T47D (cell line): ENCODE results near the gene TTC34.
"Not testable (repeated sequence)": the region's sequence is repeated elsewhere in the genome, so short reads cannot be mapped to it uniquely, and the experiment has no call there.

ENCODE experiments used
- DNase-seq, 2 experiments: peaks; one replicate each; pipeline versions ENCODE4 v3.0.0 to v3.0.0-alpha.2; 2011 to 2012; ENCODE audit warnings: low read depth in 1 of 2, low spot score in 1 of 2
- JUND ChIP-seq: IDR thresholded peaks from 2 replicates; pipeline ENCODE4 v1.6.1; 2012; ENCODE audit warnings: low read depth
- in situ Hi-C: cut with HindIII; loops from 2 replicates; pipeline ENCODE4 v1.10.0; 2016; ENCODE audit warnings: low sequenced_read_pairs, low pct_unique_long_range_greater_than_20kb

Gene TTC34

DNA sequence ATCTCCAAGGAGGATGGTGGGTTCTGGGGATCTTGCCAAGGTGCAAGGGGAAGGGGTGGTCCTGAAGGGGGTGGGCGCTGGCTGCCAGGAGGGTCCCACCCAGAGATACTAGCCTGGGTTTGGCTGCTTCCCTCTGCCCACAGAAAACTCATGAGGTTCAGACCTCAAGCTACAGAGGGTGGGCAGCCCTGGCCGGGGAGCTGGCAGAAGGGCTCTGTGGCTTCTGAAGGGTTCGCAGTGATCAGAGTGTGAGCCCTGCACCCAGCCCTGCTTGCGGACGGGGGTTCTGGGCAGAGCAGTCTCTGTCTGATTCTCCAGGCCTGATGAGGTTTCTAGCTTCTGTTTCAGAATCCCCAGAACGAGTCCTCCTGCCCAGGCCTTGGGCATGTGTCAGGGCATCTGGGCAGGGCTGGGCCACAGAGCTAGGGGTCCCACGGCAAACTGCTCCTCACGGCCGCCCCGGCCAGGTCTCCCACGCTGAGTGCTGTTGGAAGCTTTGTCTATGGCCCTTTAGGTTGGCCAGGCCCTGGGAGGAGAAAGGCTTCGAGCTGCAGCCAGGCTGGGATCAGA, 168.0 kb downstream of the TTC34 start:
- no peak for TF ChIP-seq JUND
- no peak for DNase-seq
- in situ Hi-C loops: no loop called here

DNA sequence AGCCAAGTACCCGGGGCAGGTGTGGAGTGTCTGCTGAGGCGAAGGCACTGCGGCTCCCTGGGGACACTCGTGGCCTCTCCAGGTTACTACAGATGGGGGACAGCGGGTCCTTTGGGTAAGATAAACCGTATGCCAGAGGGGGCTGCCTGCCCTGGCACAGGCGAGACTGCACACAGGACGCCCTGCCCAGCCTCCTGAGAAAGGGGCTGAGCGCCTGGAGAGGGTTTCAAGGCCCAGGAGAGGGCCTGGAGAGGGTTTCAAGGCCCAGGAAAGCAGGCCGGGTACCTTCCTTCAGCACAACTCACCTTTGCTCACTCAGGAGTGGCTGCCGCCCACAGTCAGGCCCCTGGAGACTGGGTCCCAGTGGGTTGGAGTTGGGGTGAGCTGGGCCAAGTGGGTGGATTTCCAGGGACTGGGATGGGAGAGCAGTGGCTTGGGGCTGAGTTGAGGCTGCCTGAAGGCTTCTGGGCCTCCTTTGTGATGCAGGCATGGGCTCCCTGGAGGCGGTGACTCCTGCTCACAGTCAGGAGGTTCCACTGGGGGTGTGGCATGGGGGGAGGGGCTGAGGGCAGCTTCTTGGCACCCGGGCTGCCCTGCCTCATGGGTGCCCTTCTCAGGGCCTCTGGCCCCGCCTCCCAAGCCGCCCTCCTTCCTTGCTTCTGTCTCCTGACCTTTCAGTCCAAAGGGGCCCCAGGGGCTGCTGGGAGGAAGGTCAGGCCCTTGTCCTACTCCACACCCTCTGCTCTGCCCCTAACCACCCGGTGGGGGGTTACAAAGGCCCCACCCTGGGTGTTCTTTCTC, 168.7 kb downstream of the TTC34 start, which contains the start of gene MMEL1:
MMEL1 (minus strand) TSS at position 456 of the 801 bp plus-strand sequence. CDS start 3,532 bp downstream, outside the sequence.
- in situ Hi-C loops: no loop called here
- no peak for TF ChIP-seq JUND
- no peak for DNase-seq

DNA sequence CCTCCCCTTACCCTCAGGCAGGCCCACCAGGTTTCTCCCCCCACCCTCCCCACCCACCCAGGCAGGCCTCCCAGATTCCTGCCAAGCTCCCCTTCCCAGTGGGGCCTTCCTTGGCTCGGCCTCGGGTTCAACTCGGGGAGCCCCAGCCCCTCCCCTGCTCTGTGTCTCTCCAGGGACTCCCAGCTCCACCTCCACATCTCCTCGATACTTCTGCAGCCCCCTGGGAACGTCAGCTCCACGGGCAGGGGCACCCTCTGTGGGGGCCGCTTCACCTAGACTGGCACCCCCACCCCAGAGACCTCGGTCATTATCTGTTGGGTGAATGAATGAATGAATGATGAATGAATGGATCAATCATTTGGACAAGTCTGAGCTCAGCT, 169.5 kb downstream of the TTC34 start:
- DNase-seq: no peak
- TF ChIP-seq JUND: no peak
- in situ Hi-C loops: no loop called here

DNA sequence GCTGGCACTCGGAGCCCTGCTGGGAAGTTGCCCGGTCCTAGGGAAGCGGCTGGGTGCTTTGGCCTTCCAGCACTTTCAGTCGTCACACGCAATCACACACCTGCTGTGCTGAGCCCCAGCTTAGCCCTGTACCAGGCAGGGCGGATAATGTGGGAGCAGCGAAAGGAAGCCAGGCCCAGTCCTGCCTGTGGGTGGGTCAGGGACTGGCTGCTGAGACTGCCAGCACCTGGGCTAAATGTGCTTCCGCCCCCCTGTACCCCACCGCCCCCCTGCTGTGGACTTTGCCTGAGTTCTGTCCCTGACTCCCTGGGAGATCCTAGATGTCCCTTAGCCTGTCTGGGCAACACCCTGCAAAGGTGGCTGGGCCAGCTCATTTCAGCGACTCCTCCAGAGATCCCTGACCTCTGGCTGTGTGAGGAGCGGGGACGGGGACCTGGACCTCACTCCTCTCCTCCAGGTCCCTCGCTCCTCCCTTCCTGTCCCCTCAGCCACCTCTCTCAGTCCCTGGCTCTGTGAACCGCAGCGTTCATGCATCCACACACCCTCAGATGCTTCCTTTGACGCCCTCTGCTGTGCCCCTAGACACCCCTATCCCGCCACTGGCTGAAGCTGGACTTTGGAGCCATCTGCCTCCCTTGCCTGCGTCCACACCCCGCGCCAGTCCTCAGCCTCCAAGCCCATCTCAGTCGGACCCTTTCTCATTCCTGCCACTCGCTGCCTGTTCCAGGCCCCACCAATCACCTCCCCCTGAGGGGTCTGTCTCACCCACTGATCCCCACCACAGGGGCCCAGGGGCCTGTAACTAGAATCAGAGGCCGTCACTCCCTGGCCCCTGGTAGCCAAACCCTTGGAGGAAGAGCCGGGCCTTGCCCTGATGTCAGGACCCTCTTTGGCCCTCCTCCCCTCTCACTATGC, 170.1 kb downstream of the TTC34 start:
- TF ChIP-seq JUND: no peak
- DNase-seq: no peak
- in situ Hi-C loops: no loop called here

DNA sequence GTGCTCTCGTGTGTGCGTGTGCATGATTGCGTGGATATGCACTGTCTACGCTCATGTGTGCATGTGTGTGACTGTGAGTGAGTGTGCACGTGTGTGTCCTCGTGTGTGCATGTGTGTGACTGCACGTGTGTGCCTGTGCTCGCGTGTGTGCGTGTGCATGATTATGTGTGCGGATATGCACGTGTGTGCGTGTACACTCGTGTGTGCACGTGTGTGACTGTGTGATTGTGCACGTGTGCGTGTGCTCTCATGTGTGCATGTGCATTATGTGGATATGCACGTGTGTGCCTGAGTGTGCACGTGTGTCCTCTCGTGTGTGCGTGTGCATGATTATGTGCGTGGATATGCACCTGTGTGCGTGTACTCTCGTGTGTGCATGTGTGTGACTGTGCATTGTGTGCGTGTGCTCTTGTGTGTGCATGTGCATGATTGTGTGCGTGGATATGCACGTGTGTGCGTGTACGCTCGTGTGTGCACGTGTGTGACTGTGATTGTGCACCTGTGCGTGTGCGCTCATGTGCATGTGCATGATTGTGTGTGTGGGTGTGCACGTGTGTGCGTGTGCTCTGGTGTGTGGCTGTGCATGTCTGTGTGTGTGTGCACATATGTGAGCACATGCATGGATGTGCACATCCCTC, 170.9 kb downstream of the TTC34 start:
- DNase-seq: no peak
- TF ChIP-seq JUND: no peak
- in situ Hi-C loops: no loop called here

GRCh38 chr1:2629627-2630497, 171.6 kb downstream of the TTC34 start:
- TF ChIP-seq JUND: no peak
- DNase-seq: no peak
- in situ Hi-C loops: no loop called here

GRCh38 chr1:2628933-2629626, 172.4 kb downstream of the TTC34 start:
- DNase-seq: no peak
- in situ Hi-C loops: no loop called here

DNA sequence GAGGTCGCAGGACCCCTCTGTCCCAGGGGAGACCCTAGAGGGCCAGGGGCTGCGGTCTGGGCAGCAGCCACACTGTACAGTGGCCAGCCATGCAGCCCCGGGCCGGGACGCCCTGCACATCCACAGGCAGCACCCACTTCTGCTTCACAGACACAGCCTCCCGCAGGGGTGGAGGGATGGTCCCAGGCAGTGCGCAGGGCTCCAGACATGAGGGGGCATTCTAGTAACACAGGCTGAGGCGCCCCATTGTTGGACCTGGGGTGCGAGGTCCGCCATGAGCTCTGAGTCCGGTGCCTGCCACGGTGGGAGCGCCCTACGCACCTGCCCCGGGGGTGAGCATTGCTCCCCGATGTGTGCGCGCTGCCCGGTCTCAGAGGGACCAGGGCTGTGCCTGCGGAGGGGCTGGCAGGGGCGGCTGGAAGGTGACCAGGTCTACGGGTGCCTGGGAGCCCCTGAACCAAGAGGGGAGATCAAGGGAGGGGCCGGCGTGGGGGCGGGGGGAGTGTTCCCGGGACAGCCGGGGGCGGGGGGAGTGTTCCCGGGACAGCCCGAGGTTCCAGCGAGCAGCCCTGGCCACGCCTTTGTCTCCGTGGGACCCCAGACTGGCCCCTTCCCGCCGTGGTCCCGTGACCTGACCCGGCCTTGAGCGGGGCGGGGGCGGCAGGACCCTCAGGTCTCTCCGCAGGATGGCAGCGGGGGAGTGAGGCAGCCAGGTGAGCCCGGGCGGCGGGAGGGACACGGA, 173.1 kb downstream of the TTC34 start:
- in situ Hi-C loops: no loop called here
- no peak for DNase-seq
- no peak for TF ChIP-seq JUND

More at GRCh38 chr1:2628933-2629626, 172.4 kb downstream of the TTC34 start:
- TF ChIP-seq JUND: no peak

DNA sequence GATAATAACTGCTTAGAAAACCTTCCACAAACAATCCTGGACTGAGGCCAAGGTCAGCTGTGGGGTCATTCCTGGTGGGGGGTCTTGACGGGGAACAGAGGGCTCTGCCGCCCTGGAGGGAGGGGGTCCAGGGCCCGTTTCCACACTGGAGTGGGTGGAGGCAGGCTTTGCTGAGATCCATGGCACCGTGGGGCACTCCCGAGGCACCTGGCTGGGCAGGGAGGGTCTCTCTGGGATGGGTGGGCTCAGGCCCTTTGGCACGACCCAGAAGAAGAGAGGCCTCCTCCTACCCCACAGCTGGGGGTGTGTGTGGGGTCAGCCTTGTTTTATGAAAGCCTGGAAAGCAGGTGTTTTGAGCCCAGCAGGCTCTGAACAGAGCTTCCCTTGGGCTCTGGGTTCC, 173.7 kb downstream of the TTC34 start:
- in situ Hi-C loops: no loop called here
- DNase-seq: no peak
- TF ChIP-seq JUND: no peak

- in situ Hi-C loops, DNase-seq: not testable (repeated sequence)
Measured at GRCh38 chr1:2625748-2626147, 175.7 kb downstream of the TTC34 start.

- TF ChIP-seq JUND: no peak
- no peak for DNase-seq
- in situ Hi-C loops: no loop called here
Measured at GRCh38 chr1:2625311-2625710, 176.2 kb downstream of the TTC34 start.
